Frontal cortex (tissue), 4 donors: ENCODE measurements around the gene NKD2. TPM values are rescaled to one million over a fixed set of nuclear protein-coding genes. Genes with fewer than 3 reads are reported as not detected.

Experiments used
- DNase-seq, 2 donors: peaks; one replicate each; pipeline ENCODE4 v3.0.0; 2012; ENCODE audit warnings: low spot score in 2 of 2
- FAIRE-seq: peaks from 2 replicates; lab custom pipeline; 2012; peaks lifted over from hg19 to GRCh38; lab: Jason Lieb, UNC
- total RNA-seq: library from RNA; depleted of rRNA; stranded (reverse); fragments of >200 nt; gene quantifications from one replicate; pipeline ENCODE4 v1.2.3, GENCODE V29; 2014
- donor health status: control.
- donor health status: control.
- donor health status: control.

Gene NKD2
- total RNA-seq, 1 donor from 2014 or later, result 2.9 TPM

- no peak for FAIRE-seq
- no peak for DNase-seq
Measured at GRCh38 chr5:1037123-1037670, 28.6 kb downstream of the NKD2 start.

- FAIRE-seq, result no peak
- DNase-seq, result no peak
Measured at GRCh38 chr5:1037671-1038416, 29.2 kb downstream of the NKD2 start.

GRCh38 chr5:1038417-1039209 lies 30.0 kb downstream of the NKD2 start:
- FAIRE-seq (no peak), DNase-seq (no peak)

DNA sequence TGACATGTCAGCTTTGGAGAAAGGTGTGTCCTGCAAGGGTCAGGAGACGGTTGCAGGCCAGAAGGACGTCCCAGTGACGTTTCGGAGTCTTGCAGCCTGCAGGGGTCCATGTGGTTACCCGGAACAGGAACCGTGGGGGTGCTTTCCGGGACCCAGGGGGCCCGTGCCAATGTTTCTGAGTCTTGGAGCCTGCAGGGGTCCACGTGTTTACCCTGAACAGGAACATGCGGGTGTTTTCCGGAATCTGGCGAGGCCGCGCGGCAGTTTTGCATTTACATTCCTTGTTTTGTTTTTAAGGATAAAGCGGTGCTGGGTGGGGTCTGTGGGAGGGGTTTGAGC lies 30.6 kb downstream of the NKD2 start:
- DNase-seq (no peak), FAIRE-seq (no peak)

- DNase-seq (no peak), FAIRE-seq (no peak)
Measured at GRCh38 chr5:1039706-1040260, 31.2 kb downstream of the NKD2 start.

DNA sequence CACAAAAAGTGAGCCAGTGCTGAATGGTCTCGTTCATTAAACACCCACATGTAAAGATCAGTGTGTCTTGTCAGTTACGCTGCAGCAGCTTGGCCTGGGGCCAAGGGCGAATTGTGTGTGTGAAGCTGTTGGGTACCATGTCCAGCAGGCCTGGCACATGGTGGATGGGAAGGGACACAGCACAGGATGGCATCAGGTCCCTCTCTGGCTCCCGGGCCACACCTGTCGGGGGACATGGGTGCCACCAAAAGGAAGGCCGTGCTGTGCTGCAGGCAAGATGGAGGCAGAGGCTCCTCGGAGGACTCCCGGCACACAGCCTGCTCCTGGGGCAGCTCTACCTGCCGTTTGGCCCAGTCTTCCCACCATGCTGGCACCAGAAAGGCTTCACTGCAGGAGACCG lies 32.0 kb downstream of the NKD2 start:
- no peak for FAIRE-seq
- DNase-seq, result no peak

- DNase-seq (no peak), FAIRE-seq (no peak)
Measured at GRCh38 chr5:1041225-1042143, 32.9 kb downstream of the NKD2 start.

- DNase-seq, result no peak
- FAIRE-seq, result no peak
Measured at GRCh38 chr5:1042626-1043025, 34.0 kb downstream of the NKD2 start.

DNA sequence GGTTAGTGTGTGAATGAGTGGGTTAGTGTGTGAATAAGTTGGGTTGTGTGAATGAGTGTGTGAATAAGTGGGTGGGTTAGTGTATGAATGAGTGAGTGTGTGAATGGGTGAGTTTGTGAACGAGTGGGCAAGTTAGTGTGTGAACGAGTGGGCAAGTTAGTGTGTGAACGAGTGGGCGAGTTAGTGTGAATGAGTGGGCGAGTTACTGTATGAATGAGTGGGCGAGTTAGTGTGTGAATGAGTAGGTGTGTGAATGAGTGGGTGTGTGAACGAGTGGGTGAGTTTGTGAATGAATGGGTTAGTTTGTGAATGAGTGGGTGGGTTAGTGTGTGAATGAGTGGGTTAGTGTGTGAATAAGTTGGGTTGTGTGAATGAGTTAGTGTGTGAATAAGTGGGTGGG lies 34.7 kb downstream of the NKD2 start:
- DNase-seq (no peak), FAIRE-seq (no peak)

DNA sequence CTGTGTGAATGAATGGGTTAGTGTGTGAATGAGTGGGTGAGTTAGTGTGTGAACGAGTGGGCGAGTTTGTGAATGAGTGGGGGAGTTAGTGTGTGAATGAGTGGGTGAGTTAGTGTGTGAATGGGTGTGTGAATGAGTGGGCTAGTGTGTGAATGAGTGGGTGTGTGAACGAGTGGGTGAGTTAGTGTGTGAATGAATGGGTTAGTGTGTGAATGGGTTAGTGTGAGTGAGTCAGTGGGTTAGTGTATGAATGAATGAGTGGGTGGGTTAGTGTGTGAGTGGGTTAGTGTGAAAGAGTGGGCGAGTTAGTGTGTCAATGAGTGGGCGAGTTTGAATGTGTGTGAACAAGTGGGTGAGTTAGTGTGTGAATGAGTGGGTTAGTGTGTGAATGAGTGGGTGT lies 35.5 kb downstream of the NKD2 start:
- DNase-seq (no peak), FAIRE-seq (no peak)

DNA sequence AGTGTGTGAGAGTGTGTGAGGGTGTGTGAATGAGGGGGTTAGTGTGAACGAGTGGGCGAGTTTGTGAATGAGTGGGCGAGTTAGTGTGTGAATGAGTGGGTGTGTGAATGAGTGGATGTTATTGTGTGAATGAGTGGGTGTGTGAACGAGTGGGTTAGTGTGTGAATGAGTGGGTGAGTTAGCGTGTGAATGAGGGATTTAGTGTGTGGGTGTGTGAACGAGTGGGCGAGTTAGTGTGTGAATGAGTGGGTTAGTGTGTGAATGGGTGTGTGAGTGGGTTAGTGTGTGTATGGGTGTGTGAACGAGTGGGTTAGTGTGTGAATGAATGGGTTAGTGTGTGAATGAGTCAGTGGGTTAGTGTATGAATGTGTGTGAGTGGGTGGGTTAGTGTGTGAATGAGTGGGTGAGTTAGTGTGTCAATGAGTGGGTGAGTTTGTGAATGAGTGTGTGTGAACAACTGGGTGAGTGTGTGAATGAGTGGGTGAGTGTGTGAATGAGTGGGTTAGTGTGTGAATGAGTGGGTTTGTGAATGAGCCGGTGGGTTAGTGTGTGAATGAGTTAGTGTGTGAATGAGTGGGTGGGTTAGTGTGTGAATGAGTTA lies 37.5 kb downstream of the NKD2 start:
- DNase-seq (no peak), FAIRE-seq (no peak)

- no peak for DNase-seq
- FAIRE-seq, result no peak
Measured at GRCh38 chr5:1047332-1047965, 38.8 kb downstream of the NKD2 start.

- FAIRE-seq (no peak), DNase-seq (no peak)
Measured at GRCh38 chr5:1048162-1048721, 39.6 kb downstream of the NKD2 start.

- DNase-seq (no peak), FAIRE-seq (no peak)
Measured at GRCh38 chr5:1048861-1049838, 40.5 kb downstream of the NKD2 start.

DNA sequence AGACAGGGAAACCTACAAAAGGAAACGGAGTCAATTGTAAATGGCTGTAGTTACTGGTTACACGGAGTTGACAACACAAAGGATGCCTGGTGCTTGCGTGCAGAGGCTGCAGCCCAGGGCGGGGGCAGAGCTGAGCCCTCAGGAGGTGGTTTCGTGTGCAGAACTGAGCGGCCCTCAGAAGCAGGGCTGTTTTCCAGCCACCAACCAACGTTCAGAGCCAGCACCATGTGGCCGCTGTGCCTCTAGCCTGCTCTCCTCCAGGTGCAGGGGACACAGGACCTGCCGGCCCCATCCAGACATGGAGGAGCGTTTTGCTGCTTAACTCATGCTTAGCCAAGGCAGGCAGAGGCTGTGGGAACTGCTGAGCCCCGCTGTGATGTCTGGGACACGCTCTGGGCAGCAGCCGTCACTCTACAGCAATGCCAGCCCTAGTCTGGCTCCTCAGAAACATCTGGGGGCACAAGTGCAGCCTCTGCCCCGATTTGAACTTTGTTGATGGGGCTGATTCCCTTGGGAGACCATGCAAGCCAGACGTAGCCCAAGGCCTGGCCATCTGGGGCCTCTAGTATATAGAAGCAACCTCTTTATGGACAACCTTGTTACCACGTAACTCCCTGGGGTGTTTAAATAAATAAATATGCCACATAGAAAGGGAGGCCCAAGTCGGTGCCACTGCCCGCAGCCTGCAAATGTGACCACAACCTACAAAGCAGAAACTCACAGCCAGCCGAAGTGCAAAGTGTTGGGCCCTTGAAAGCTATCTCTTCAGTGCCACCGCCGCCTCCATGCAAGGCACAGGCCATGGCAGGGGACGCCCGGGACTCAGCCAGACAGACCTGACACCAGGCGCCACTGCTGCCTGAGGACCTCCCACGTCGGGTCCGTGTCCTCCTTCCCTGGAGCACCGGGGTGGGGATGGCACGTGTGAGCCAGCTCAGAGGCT lies 42.1 kb downstream of the NKD2 start:
- FAIRE-seq, result no peak
- no peak for DNase-seq

- DNase-seq, result no peak
Measured at GRCh38 chr5:1051366-1051720, 42.7 kb downstream of the NKD2 start.

DNA sequence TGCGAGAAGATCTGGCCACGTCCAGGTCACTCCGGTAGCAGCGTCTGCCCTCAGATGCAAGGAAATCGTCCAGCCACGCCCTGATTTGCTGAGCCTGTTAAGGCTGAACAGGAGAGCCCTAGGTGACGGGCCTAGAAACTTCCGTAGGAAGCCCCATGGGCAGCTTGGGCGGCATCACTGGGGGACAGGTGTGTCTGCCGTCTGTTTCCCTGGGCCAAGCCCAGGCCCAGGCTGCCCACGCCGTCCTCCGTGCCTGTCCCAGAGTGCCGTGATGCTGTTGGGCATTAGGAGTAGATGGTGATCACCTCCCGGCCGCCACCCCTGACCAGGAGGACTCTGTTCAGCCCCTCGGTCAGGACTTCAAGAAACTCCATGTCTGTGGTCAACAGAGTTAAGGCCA lies 43.5 kb downstream of the NKD2 start:
- FAIRE-seq (no peak), DNase-seq (no peak)

More at GRCh38 chr5:1051366-1051720, 42.7 kb downstream of the NKD2 start:
- FAIRE-seq, result no peak
